ENCODE measurements around the gene C4orf54.

- no peak for TF ChIP-seq POLR2A (IDR thresholded peaks at IDR 0.05)
- no peak for TF ChIP-seq CTCF (IDR thresholded peaks at IDR 0.05)
Observed at GRCh38 chr4:99657798-99658197, at the start of gene C4orf54.
